Type B pancreatic cell (in vitro differentiated cells): Measurements from ENCODE around the gene PRMT1. TPM values are rescaled to one million over a fixed set of nuclear protein-coding genes. Genes with fewer than 3 reads are reported as not detected.

ENCODE experiments used
- DNase-seq: peaks from one replicate; pipeline ENCODE4 v3.0.0; 2021; ENCODE audit warnings: mixed read lengths; ENCODE audit not compliant: unreplicated experiment; ENCODE audit errors: extremely low spot score
- H3K27ac Mint-ChIP-seq: 2 replicates; pipeline ENCODE4 v1.8.0; 2021; ENCODE audit warnings: mild to moderate bottlenecking, mixed read lengths
- H3K27me3 Mint-ChIP-seq: 2 replicates; pipeline ENCODE4 v1.8.0; 2021; ENCODE audit warnings: mixed read lengths
- H3K36me3 Mint-ChIP-seq: 2 replicates; pipeline ENCODE4 v1.8.0; 2021; ENCODE audit warnings: mixed read lengths
- H3K4me1 Mint-ChIP-seq: one replicate; pipeline ENCODE4 v1.8.0; 2021; ENCODE audit warnings: mixed read lengths; ENCODE audit not compliant: unreplicated experiment
- H3K4me3 Mint-ChIP-seq: 2 replicates; pipeline ENCODE4 v1.8.0; 2021; ENCODE audit warnings: mild to moderate bottlenecking, mixed read lengths
- H3K9me3 Mint-ChIP-seq: 2 replicates; pipeline ENCODE4 v1.8.0; 2021; ENCODE audit warnings: mixed read lengths
- total RNA-seq: library from RNA; stranded (reverse); gene quantifications from 2 replicates; pipeline ENCODE4 v1.2.1, GENCODE V29; 2021; ENCODE audit warnings: low replicate concordance
- TF ChIP-seq, protein P1 (sequence below): fragments of 200-600 bp; sonication (generic); conservative IDR thresholded peaks from 2 replicates; pipeline ENCODE4 v1.5.0; 2021; ENCODE audit warnings: antibody characterized with exemption, mild to moderate bottlenecking

PRMT1 gene
- total RNA-seq, 1 donor from 2014 or later: 195 TPM

DNA sequence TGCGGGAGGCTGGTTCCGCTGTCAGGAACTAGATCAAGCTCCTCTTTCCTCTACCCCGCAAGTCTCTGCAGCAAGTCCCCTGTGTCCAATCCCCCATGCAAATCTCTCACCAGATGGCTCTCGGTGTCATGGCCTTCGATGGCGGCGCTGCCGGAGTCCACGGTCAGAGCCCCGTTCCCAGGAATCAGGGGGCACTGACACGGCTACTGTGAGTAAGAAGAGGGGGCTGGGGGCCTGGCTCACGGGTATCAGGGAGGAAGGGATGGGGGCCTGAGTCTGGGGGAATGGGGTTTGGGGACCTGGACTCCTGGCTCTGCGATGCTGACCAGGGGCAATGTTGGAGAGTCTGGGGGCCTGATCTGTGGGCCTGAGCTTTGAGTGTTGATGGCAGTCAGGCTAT is 31.1 kb upstream of the PRMT1 start:
- Mint-ChIP-seq H3K27ac (no peak overlapping the region), H3K4me1 (peaks cover 23% of the 10 kb centered on the region), H3K4me3 (no peak overlapping the region), H3K36me3 (no peaks in the 10 kb centered on the region), H3K9me3 (no peaks in the 10 kb centered on the region), H3K27me3 (no peaks in the 10 kb centered on the region)
- TF ChIP-seq, protein P1, sequence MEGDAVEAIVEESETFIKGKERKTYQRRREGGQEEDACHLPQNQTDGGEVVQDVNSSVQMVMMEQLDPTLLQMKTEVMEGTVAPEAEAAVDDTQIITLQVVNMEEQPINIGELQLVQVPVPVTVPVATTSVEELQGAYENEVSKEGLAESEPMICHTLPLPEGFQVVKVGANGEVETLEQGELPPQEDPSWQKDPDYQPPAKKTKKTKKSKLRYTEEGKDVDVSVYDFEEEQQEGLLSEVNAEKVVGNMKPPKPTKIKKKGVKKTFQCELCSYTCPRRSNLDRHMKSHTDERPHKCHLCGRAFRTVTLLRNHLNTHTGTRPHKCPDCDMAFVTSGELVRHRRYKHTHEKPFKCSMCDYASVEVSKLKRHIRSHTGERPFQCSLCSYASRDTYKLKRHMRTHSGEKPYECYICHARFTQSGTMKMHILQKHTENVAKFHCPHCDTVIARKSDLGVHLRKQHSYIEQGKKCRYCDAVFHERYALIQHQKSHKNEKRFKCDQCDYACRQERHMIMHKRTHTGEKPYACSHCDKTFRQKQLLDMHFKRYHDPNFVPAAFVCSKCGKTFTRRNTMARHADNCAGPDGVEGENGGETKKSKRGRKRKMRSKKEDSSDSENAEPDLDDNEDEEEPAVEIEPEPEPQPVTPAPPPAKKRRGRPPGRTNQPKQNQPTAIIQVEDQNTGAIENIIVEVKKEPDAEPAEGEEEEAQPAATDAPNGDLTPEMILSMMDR: no peak
- no peak for DNase-seq

DNA sequence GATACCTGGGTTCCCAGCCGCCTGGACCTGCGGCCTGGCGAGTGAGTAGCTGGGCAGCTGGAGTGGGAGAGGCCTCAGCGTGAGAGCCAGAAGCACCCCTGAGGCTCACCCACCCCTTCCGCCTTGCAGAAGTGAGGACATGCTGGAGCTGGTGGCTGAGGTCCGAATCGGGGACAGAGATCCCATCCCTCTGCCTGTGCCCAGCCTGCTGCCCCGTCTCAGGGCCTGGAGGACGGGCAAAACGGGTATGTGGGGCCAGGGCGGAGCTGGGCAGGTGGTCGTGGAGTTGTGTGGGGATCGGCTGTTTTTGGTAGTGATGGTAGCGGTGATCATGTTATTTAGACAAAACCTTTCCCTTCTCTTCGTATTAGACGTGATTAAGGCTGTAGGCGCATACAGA is 30.5 kb upstream of the PRMT1 start:
- no peak overlapping the region for H3K27ac Mint-ChIP-seq
- H3K4me1 Mint-ChIP-seq: peaks cover 20% of the 10 kb centered on the region
- no peaks in the 10 kb centered on the region for H3K9me3 Mint-ChIP-seq
- H3K4me3 Mint-ChIP-seq: no peak overlapping the region
- H3K36me3 Mint-ChIP-seq: no peaks in the 10 kb centered on the region
- no peaks in the 10 kb centered on the region for H3K27me3 Mint-ChIP-seq
- DNase-seq: no peak
- TF ChIP-seq, protein P1: no peak

DNA sequence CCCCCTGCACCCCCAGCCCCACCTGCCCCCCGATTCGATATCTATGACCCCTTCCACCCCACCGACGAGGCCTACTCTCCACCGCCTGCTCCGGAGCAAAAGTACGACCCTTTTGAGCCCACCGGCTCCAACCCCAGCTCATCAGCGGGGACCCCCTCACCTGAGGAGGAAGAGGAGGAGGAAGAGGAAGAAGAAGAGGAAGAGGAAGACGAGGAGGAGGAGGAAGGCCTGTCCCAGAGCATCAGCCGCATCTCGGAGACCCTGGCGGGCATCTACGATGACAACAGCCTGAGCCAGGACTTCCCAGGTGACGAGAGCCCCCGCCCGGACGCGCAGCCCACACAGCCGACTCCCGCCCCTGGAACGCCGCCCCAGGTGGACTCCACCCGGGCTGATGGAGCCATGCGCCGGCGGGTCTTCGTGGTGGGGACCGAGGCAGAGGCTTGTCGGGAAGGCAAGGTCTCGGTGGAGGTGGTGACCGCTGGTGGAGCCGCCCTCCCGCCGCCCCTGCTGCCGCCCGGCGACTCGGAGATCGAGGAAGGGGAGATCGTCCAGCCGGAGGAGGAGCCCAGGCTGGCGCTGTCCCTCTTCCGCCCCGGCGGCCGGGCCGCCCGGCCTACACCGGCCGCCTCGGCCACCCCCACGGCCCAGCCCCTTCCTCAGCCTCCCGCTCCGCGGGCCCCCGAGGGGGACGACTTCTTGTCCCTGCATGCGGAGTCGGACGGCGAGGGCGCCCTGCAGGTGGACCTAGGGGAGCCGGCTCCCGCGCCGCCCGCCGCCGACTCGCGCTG is 25.8 kb upstream of the PRMT1 start:
- TF ChIP-seq, protein P1: no peak
- DNase-seq: no peak
- H3K9me3 Mint-ChIP-seq: no peaks in the 10 kb centered on the region
- H3K36me3 Mint-ChIP-seq: peaks cover 5% of the 10 kb centered on the region
- H3K27me3 Mint-ChIP-seq: no peaks in the 10 kb centered on the region
- no peaks in the 10 kb centered on the region for H3K4me1 Mint-ChIP-seq
- H3K27ac Mint-ChIP-seq: no peak overlapping the region
- no peak overlapping the region for H3K4me3 Mint-ChIP-seq

DNA sequence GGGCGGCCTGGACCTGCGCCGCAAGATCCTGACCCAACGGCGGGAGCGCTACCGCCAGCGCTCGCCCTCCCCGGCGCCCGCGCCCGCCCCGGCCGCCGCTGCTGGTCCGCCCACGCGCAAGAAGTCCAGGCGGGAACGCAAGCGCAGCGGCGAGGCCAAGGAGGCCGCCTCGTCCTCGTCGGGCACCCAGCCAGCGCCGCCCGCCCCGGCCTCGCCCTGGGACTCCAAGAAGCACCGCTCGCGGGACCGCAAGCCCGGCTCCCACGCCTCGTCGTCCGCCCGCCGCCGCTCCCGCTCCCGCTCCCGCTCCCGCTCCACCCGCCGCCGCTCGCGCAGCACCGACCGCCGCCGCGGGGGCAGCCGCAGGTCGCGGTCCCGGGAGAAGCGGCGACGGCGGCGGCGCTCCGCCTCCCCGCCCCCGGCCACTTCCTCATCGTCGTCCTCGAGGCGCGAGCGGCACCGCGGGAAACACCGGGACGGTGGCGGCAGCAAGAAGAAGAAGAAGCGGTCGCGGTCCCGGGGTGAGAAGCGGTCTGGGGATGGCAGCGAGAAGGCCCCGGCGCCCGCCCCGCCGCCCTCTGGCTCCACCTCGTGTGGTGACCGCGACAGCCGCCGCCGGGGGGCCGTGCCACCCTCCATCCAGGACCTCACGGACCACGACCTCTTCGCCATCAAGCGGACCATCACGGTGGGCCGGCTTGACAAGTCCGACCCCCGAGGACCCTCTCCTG is 25.1 kb upstream of the PRMT1 start:
- H3K27ac Mint-ChIP-seq: no peak overlapping the region
- TF ChIP-seq, protein P1: no peak
- no peak for DNase-seq
- no peaks in the 10 kb centered on the region for H3K9me3 Mint-ChIP-seq
- no peaks in the 10 kb centered on the region for H3K4me1 Mint-ChIP-seq
- no peak overlapping the region for H3K4me3 Mint-ChIP-seq
- H3K36me3 Mint-ChIP-seq: peaks cover 5% of the 10 kb centered on the region
- no peaks in the 10 kb centered on the region for H3K27me3 Mint-ChIP-seq

DNA sequence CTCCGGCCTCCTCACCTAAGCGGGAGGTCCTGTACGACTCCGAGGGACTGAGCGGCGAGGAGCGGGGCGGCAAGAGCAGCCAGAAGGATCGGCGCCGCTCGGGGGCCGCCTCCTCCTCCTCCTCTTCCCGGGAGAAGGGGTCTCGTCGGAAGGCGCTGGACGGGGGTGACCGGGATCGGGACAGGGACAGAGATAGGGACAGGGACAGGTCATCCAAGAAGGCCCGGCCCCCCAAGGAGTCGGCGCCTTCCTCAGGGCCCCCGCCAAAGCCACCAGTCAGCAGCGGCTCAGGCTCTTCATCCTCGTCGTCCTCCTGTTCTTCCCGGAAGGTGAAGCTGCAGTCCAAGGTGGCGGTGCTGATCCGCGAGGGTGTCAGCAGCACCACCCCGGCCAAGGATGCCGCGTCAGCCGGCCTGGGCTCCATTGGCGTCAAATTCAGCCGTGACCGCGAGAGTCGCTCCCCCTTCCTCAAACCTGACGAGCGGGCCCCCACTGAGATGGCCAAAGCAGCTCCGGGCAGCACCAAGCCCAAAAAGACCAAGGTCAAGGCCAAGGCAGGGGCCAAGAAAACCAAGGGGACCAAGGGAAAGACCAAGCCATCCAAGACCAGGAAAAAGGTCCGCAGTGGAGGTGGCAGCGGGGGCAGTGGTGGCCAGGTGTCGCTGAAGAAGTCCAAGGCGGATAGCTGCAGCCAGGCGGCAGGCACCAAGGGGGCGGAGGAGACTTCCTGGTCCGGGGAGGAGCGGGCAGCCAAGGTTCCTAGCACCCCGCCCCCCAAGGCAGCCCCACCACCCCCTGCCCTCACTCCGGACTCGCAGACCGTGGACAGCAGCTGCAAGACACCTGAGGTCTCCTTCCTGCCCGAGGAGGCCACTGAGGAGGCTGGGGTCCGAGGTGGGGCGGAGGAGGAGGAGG is 24.3 kb upstream of the PRMT1 start:
- H3K27ac Mint-ChIP-seq: no peak overlapping the region
- no peaks in the 10 kb centered on the region for H3K4me1 Mint-ChIP-seq
- H3K27me3 Mint-ChIP-seq: no peaks in the 10 kb centered on the region
- no peak overlapping the region for H3K4me3 Mint-ChIP-seq
- no peaks in the 10 kb centered on the region for H3K9me3 Mint-ChIP-seq
- TF ChIP-seq, protein P1: no peak
- DNase-seq: no peak
- peaks cover 8% of the 10 kb centered on the region for H3K36me3 Mint-ChIP-seq
